Lower leg skin (tissue), 3 donors: Measurements from ENCODE around the gene AMH.

Source experiments
- POLR2A ChIP-seq, 2 donors: fragments of 450-650 bp; IDR thresholded peaks; one replicate each; pipeline ENCODE4 v1.6.1; 2016 to 2017; ENCODE audit warnings: antibody characterized with exemption in 2 of 2, mild to moderate bottlenecking in 1 of 2, moderate library complexity in 1 of 2
- TF ChIP-seq, protein P1 (sequence below), 3 donors: fragments of 450-650 bp; IDR thresholded peaks; one replicate each; pipeline ENCODE4 v1.5.1; 2016; ENCODE audit warnings: antibody characterized with exemption in 3 of 3, mild to moderate bottlenecking in 3 of 3, moderate library complexity in 2 of 3

- TF ChIP-seq, protein P1, sequence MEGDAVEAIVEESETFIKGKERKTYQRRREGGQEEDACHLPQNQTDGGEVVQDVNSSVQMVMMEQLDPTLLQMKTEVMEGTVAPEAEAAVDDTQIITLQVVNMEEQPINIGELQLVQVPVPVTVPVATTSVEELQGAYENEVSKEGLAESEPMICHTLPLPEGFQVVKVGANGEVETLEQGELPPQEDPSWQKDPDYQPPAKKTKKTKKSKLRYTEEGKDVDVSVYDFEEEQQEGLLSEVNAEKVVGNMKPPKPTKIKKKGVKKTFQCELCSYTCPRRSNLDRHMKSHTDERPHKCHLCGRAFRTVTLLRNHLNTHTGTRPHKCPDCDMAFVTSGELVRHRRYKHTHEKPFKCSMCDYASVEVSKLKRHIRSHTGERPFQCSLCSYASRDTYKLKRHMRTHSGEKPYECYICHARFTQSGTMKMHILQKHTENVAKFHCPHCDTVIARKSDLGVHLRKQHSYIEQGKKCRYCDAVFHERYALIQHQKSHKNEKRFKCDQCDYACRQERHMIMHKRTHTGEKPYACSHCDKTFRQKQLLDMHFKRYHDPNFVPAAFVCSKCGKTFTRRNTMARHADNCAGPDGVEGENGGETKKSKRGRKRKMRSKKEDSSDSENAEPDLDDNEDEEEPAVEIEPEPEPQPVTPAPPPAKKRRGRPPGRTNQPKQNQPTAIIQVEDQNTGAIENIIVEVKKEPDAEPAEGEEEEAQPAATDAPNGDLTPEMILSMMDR (IDR thresholded peaks at IDR 0.05), result no peak
- no peak for TF ChIP-seq POLR2A (IDR thresholded peaks at IDR 0.05)
These were observed 31.6 kb downstream of the AMH start for GRCh38 chr19:2280633-2281264.
